ENCODE measurements around the gene SAMD4B. TPM values are rescaled to one million over a fixed set of nuclear protein-coding genes. Genes with fewer than 3 reads are reported as not detected.

Gene SAMD4B
- total and polyA plus RNA-seq, 9 donors, result 59.0 to 139 (median 110) TPM

DNA sequence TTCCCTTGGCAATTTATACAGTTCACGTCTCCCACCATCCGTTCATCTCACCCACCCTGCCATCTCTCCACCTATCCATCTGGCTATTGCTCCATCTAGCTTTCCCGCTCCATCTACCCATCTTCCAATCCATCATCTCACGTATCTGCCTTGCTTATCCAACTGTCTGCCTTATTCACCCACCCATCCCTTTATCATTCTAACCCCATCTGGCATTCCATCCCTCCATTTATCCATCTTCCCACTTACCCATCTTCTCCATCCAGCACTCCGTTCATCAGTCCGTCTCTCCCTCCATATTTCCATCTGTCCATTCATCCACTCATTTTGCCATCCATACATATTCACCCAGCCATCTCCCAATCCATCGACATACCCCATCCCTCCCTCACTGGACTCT, 83.5 kb downstream of the SAMD4B start:
- Histone ChIP-seq H3K9me3 (no peaks in the 10 kb centered on the region), H3K27me3 (no peaks in the 10 kb centered on the region), H3K27ac (no peak overlapping the region), H3K36me3 (no peaks in the 10 kb centered on the region), H3K4me3 (no peak overlapping the region), H3K4me1 (ENCODE audit: insufficient read depth) (peaks cover 8% of the 10 kb centered on the region)
- TF ChIP-seq POLR2A (IDR thresholded peaks at IDR 0.05), result no peak
- TF ChIP-seq EP300 (IDR thresholded peaks at IDR 0.05), result no peak
- TF ChIP-seq, protein P1, sequence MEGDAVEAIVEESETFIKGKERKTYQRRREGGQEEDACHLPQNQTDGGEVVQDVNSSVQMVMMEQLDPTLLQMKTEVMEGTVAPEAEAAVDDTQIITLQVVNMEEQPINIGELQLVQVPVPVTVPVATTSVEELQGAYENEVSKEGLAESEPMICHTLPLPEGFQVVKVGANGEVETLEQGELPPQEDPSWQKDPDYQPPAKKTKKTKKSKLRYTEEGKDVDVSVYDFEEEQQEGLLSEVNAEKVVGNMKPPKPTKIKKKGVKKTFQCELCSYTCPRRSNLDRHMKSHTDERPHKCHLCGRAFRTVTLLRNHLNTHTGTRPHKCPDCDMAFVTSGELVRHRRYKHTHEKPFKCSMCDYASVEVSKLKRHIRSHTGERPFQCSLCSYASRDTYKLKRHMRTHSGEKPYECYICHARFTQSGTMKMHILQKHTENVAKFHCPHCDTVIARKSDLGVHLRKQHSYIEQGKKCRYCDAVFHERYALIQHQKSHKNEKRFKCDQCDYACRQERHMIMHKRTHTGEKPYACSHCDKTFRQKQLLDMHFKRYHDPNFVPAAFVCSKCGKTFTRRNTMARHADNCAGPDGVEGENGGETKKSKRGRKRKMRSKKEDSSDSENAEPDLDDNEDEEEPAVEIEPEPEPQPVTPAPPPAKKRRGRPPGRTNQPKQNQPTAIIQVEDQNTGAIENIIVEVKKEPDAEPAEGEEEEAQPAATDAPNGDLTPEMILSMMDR (IDR thresholded peaks at IDR 0.05), result no peak
- intact Hi-C loops (cut with DNase I), result no loop called here
- DNase-seq, result no peak
- 87 to 90% (median 88%) methylated on average over 7 of the region's 7 CpGs for WGBS, 3 donors

DNA sequence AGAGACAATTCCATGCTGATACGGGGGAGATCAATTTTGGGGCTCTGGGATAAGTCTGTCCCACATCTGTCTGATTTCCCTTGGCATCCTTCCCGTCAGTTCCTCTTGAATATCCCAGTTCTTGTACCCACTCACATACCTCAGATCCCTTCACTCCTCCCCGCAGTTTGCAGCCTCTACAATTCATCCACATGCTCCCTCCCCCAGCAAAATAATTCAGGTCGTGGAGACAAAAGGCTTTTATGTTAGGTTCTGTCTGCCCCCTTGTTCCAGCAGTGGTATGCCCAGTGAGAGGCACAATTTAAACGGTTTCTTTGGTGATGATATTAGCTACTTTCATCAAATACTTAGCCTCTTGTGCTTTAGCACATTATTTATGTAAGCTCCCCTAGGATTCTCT, 83.9 kb downstream of the SAMD4B start:
- H3K4me1 ChIP-seq (ENCODE audit: insufficient read depth), result peaks cover 8% of the 10 kb centered on the region
- 39 to 55% (median 44%) methylated on average over 5 of the region's 5 CpGs for WGBS, 3 donors

DNA sequence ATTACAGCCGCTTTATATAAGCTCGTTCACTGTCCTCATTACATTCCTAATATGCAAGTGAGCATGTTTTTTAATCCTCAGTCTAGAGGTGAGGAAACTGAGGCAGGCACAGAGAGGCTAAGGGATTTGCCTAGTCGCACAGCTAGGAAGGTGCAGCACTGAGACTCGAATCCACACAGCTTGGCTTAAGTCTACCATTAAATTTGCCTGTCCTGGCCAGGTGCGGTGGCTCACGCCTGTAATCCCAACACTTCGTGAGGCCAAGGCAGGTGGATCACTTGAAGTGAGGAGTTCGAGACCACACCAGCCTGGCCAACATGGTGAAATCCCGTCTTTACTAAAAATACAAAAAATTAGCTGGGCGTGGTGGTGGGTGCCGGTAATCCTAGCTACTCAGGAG, 85.5 kb downstream of the SAMD4B start:
- peaks cover 8% of the 10 kb centered on the region for H3K4me1 ChIP-seq (ENCODE audit: insufficient read depth)
- H3K36me3 ChIP-seq, result no peaks in the 10 kb centered on the region
- peak overlapping the region in 1 of 2 donors; percentile 71 for H3K27ac ChIP-seq
- H3K9me3 ChIP-seq, result no peaks in the 10 kb centered on the region
- peak in 1 of 5 donors; percentile 22 for DNase-seq
- no peak overlapping the region for H3K4me3 ChIP-seq
- H3K27me3 ChIP-seq, result no peaks in the 10 kb centered on the region
- WGBS, 3 donors, result 81 to 82% (median 81%) methylated on average over 11 of the region's 11 CpGs
- TF ChIP-seq POLR2A (IDR thresholded peaks at IDR 0.05), result no peak
- intact Hi-C loops (cut with DNase I), result no loop called here

More for the DNA sequence above, 83.9 kb downstream of the SAMD4B start:
- no peak overlapping the region for H3K27ac ChIP-seq
- no peaks in the 10 kb centered on the region for H3K9me3 ChIP-seq
- H3K27me3 ChIP-seq, result no peaks in the 10 kb centered on the region
- intact Hi-C loops (cut with DNase I), result no loop called here
- DNase-seq, result no peak
- TF ChIP-seq, protein P1 (IDR thresholded peaks at IDR 0.05), result no peak
- no peak for TF ChIP-seq EP300 (IDR thresholded peaks at IDR 0.05)
- no peak for TF ChIP-seq POLR2A (IDR thresholded peaks at IDR 0.05)
- no peak overlapping the region for H3K4me3 ChIP-seq
- H3K36me3 ChIP-seq, result no peaks in the 10 kb centered on the region

DNA sequence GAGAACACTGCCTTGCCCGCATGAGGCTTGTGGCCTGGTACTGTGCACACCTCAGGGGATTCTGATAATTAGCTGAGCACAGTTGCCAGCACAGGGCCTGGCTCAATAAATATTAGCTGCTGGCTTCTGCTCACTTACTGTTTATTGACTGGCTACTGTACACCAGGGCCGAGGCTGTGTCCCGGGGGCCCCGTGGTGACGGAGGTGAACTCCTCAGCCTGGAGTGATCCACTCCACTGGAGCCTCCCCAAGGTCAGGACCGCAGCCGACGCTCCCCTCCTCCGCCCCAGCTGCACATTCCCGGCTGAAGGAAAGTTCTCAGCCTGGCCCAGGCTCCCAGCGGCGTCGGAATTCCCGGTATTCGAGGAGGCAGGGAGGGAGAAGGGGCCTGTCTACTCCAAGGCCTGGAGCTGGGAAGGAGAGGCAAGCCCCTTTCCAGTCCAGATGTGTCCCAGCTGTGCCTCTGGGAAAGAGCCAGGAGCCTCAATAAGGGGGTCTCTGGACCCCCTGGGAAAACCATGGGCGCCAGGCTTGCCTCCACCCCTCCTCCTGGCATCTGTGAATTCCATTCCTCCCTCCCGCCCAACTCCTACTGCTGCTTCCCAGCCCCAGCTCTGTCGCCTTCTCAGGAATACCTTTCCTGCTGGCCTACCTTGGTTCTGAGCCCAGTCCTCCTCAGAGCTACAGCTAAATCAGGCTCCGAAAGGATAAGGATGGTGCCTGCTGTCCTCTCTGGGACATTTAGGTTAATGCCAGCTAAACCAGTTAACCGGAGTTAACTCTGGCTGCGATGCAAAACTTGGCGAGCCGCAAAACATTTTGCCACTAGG, 86.3 kb downstream of the SAMD4B start:
- peak overlapping the region in 1 of 2 donors; percentile 71 for H3K27ac ChIP-seq
- peak; percentile 80 to 91 (median 82) for DNase-seq

More for the DNA sequence above, 86.3 kb downstream of the SAMD4B start:
- no peaks in the 10 kb centered on the region for H3K36me3 ChIP-seq
- peaks cover 8% of the 10 kb centered on the region for H3K4me1 ChIP-seq (ENCODE audit: insufficient read depth)
- TF ChIP-seq, protein P1 (IDR thresholded peaks at IDR 0.05), result no peak
- no peak for TF ChIP-seq EP300 (IDR thresholded peaks at IDR 0.05)
- no peak for TF ChIP-seq POLR2A (IDR thresholded peaks at IDR 0.05)
- no peaks in the 10 kb centered on the region for H3K9me3 ChIP-seq
- WGBS, 3 donors, result 6 to 8% (median 6%) methylated on average over 23 of the region's 23 CpGs
- H3K27me3 ChIP-seq, result no peaks in the 10 kb centered on the region
- intact Hi-C loops (cut with DNase I), result no loop called here
- H3K4me3 ChIP-seq, result no peak overlapping the region
